Psoas muscle (tissue), 8 donors: Measurements from ENCODE around the gene KLHL29. TPM values are rescaled to one million over a fixed set of nuclear protein-coding genes. Genes with fewer than 3 reads are reported as not detected.
A peak's percentile ranks its signal among the peaks of the same experiment; 100 is the strongest.

Experiments
- ATAC-seq, 4 donors: fragments of 200-7000 bp; cut with Tn5 transposase; one replicate each; pipeline ENCODE4 v1.9.1; 2020; ENCODE audit warnings: moderate library complexity in 3 of 4, mild to moderate bottlenecking in 2 of 4
- DNase-seq, 2 donors: peaks; one replicate each; pipeline ENCODE4 v3.0.0-alpha.2; 2020
- H3K27ac ChIP-seq: fragments of 200-600 bp; one replicate; pipeline ENCODE4 v1.8.0; 2022
- H3K27me3 ChIP-seq, 3 donors: fragments of 200-600 bp in 1 of 3; one replicate each; pipeline versions ENCODE4 v1.6.1 to v1.8.0; 2013 to 2022; ENCODE audit warnings: low read length in 2 of 3, mild to moderate bottlenecking in 2 of 3, moderate library complexity in 1 of 3; ENCODE audit not compliant: insufficient read depth in 3 of 3
- H3K36me3 ChIP-seq, 2 donors: fragments of 200-600 bp in 1 of 2; one replicate each; pipeline versions ENCODE4 v1.6.1 to v1.8.0; 2013 to 2022; ENCODE audit warnings: low read depth in 1 of 2, mild to moderate bottlenecking in 1 of 2, moderate library complexity in 1 of 2; ENCODE audit not compliant: insufficient read depth in 1 of 2
- H3K4me1 ChIP-seq: fragments of 200-600 bp; one replicate; pipeline ENCODE4 v1.8.0; 2022
- H3K4me3 ChIP-seq: fragments of 200-600 bp; one replicate; pipeline ENCODE4 v1.8.0; 2022; ENCODE audit warnings: mild to moderate bottlenecking
- H3K9me3 ChIP-seq: fragments of 200-600 bp; one replicate; pipeline ENCODE4 v1.8.0; 2022
- CTCF ChIP-seq: fragments of 200-600 bp; IDR thresholded peaks from one replicate; pipeline ENCODE4 v1.8.0; 2022; ENCODE audit warnings: antibody characterized with exemption
- WGBS, 3 donors: extraction: QIAGEN DNeasy Blood & Tissue Kit; methylation state at CpG; one replicate each; pipeline versions ENCODE4 v1.1.6 to v1.1.7; 2013; 5-methylcytosine and 5-hydroxymethylcytosine counted together
- intact Hi-C, 2 donors: fragments of 100-400 bp; cut with DNase I; formaldehyde crosslinking; loops; one replicate each; pipeline versions ENCODE4 v1.11.0 to v1.14.2; 2022
- polyA plus RNA-seq, 3 donors: library from polyadenylated mRNA; stranded (reverse); fragments of 200-250 nt; gene quantifications; one replicate each; pipeline ENCODE4 v1.2.3, GENCODE V29; 2013
- total RNA-seq, 4 donors: library from RNA; stranded (reverse); fragmentation: NEBNext Ultra II Directional in 2 of 4; extraction: Animal tissue kit (Norgen Biotek cat#: 25700) in 2 of 4; gene quantifications; one replicate each; pipeline versions ENCODE4 v1.2.1 to v1.2.4, GENCODE V29; 2021 to 2023
- donor health status: healthy with polysubstance abuse.
- donor health status: DM: no; HTN: no; CAD: no; lungs with moderate emphysema.
- donor health status: Bipolar disorder and iron deficiency.
- donor health status: healthy.
- donor health status: DM: yes; HTN: yes; CAD: no.
- donor health status: DM: no; HTN: no; CAD: no.
- donor health status: DM: no; HTN: no; CAD: no.
- donor health status: DM: yes; HTN: yes; CAD: no.

The KLHL29 gene
- total and polyA plus RNA-seq, 7 donors = 4.4 to 14.1 (median 6.8) TPM

GRCh38 chr2:23666241-23666979 lies 281.4 kb downstream of the KLHL29 start:
- H3K4me1 ChIP-seq = peaks cover 7% of the 10 kb centered on the region
- intact Hi-C loops = no loop called here
- H3K9me3 ChIP-seq = no peaks in the 10 kb centered on the region
- 93% methylated on average over 12 of the region's 12 CpGs for WGBS, 3 donors
- no peaks in the 10 kb centered on the region for H3K36me3 ChIP-seq
- TF ChIP-seq CTCF = no peak
- H3K27me3 ChIP-seq = no peaks in the 10 kb centered on the region
- H3K4me3 ChIP-seq = no peak overlapping the region
- H3K27ac ChIP-seq = no peak overlapping the region
- ATAC-seq (no peak), DNase-seq (no peak)

- 78 to 84% (median 82%) methylated on average over 7 of the region's 7 CpGs for WGBS, 3 donors
Observed at GRCh38 chr2:23666980-23667357, 282.0 kb downstream of the KLHL29 start.

GRCh38 chr2:23668756-23669304 lies 283.9 kb downstream of the KLHL29 start:
- no peak for TF ChIP-seq CTCF
- H3K4me1 ChIP-seq = peaks cover 7% of the 10 kb centered on the region
- DNase-seq (no peak), ATAC-seq (no peak)
- H3K27ac ChIP-seq = peak overlapping the region; percentile 9
- intact Hi-C loops = no loop called here
- H3K4me3 ChIP-seq = no peak overlapping the region
- H3K27me3 ChIP-seq = no peaks in the 10 kb centered on the region
- H3K36me3 ChIP-seq = no peaks in the 10 kb centered on the region
- H3K9me3 ChIP-seq = no peaks in the 10 kb centered on the region
- WGBS, 3 donors = 83 to 91% (median 91%) methylated on average over 11 to 12 of the region's 12 CpGs

More at GRCh38 chr2:23666980-23667357, 282.0 kb downstream of the KLHL29 start:
- Histone ChIP-seq H3K36me3 (no peaks in the 10 kb centered on the region), H3K9me3 (no peaks in the 10 kb centered on the region), H3K4me3 (no peak overlapping the region), H3K4me1 (peaks cover 7% of the 10 kb centered on the region), H3K27me3 (no peaks in the 10 kb centered on the region), H3K27ac (no peak overlapping the region)
- intact Hi-C loops = no loop called here
- no peak for DNase-seq
- TF ChIP-seq CTCF = no peak
- ATAC-seq = no peak

GRCh38 chr2:23669413-23670244 lies 284.6 kb downstream of the KLHL29 start:
- Histone ChIP-seq H3K9me3 (no peaks in the 10 kb centered on the region), H3K4me3 (no peak overlapping the region), H3K27me3 (no peaks in the 10 kb centered on the region), H3K36me3 (no peaks in the 10 kb centered on the region), H3K4me1 (peaks cover 7% of the 10 kb centered on the region), H3K27ac (peak overlapping the region; percentile 9)
- intact Hi-C loops = no loop called here
- WGBS, 3 donors = 65 to 75% (median 73%) methylated on average over 22 of the region's 22 CpGs
- TF ChIP-seq CTCF = no peak
- DNase-seq = peak; percentile 73 to 89
- peak; percentile 35 to 65 (median 48) for ATAC-seq
